Panc1 (cell line): ENCODE data around the gene DAPK2. TPM values are rescaled to one million over a fixed set of nuclear protein-coding genes. Genes with fewer than 3 reads are reported as not detected.
"Not testable (repeated sequence)": the region's sequence is repeated elsewhere in the genome, so short reads cannot be mapped to it uniquely, and the experiment has no call there.

Experiments used
- ATAC-seq: fragments of 200-7000 bp; cut with Tn5 transposase; 2 replicates; pipeline ENCODE4 v1.9.1; 2020; ENCODE audit warnings: mild to moderate bottlenecking, moderate library complexity
- BruUV-seq: library from RNA; stranded (reverse); fragments of 400-500 nt; replicated peaks from 2 replicates; lab custom pipeline; 2021; lab: Mats Ljungman, UMichigan
- CTCF ChIA-PET: fragments of 300-600 bp; sonication (Branson Sonifier 250); formaldehyde crosslinking; loops from one replicate; lab custom pipeline; 2022; ENCODE audit warnings: antibody characterized with exemption; lab: Charles Lee
- POLR2A ChIA-PET: fragments of 300-600 bp; sonication (Branson Sonifier 250); formaldehyde crosslinking; loops from one replicate; lab custom pipeline; 2022; ENCODE audit warnings: antibody characterized with exemption; lab: Charles Lee
- DNase-seq: peaks from one replicate; pipeline ENCODE4 v3.0.0-alpha.2; 2010; ENCODE audit warnings: low read depth, low spot score
- H3K27ac ChIP-seq: 2 replicates; pipeline ENCODE4 v1.5.1; 2011; ENCODE audit warnings: mild to moderate bottlenecking, low read length, inconsistent platforms
- H3K27me3 ChIP-seq: fragments of 200-500 bp; sonication (Bioruptor generic); 2 replicates; pipeline ENCODE4 v1.6.0; 2014; ENCODE audit warnings: low read length, inconsistent platforms; ENCODE audit not compliant: control insufficient read depth, insufficient read depth
- H3K36me3 ChIP-seq: fragments of 200-500 bp; sonication (Bioruptor generic); 2 replicates; pipeline ENCODE4 v1.5.1; 2014; ENCODE audit warnings: inconsistent platforms, mild to moderate bottlenecking, low read length, moderate library complexity; ENCODE audit not compliant: control insufficient read depth, insufficient read depth
- H3K4me1 ChIP-seq: 2 replicates; pipeline ENCODE4 v1.5.1; 2011; ENCODE audit warnings: inconsistent platforms, mild to moderate bottlenecking, low read length, moderate library complexity; ENCODE audit not compliant: control insufficient read depth, insufficient read depth
- H3K4me3 ChIP-seq, 2 experiments: 2 replicates each; pipeline ENCODE4 v1.5.1; 2011 to 2012; ENCODE audit warnings: low read depth in 2 of 2, low read length in 2 of 2, mild to moderate bottlenecking in 2 of 2, inconsistent platforms in 1 of 2, moderate library complexity in 1 of 2
- H3K9me3 ChIP-seq: fragments of 200-500 bp; sonication (Bioruptor generic); 2 replicates; pipeline ENCODE4 v1.5.1; 2014; ENCODE audit warnings: low read depth, mild to moderate bottlenecking, inconsistent platforms, low read length, moderate library complexity; ENCODE audit not compliant: control insufficient read depth, insufficient read depth
- CTCF ChIP-seq: fragments of 450-650 bp; IDR thresholded peaks from 2 replicates; pipeline ENCODE4 v1.5.1; 2017; ENCODE audit warnings: mild to moderate bottlenecking
- POLR2AphosphoS5 ChIP-seq: IDR thresholded peaks from 2 replicates; pipeline ENCODE4 v1.6.1; 2012; ENCODE audit warnings: mild to moderate bottlenecking, low read depth, low read length, moderate library complexity
- REST ChIP-seq, 2 experiments: IDR thresholded peaks; 2 replicates each; pipeline ENCODE4 v1.6.1; 2011 to 2012; ENCODE audit warnings: low read depth in 2 of 2, control low read depth in 1 of 2, low read length in 1 of 2, mild to moderate bottlenecking in 1 of 2, moderate library complexity in 1 of 2; ENCODE audit not compliant: insufficient read depth in 1 of 2
- SIN3A ChIP-seq: IDR thresholded peaks from 2 replicates; pipeline ENCODE4 v1.6.1; 2012; ENCODE audit warnings: low read depth, mild to moderate bottlenecking, low read length, moderate library complexity, borderline replicate concordance; ENCODE audit not compliant: insufficient read depth
- TCF7L2 ChIP-seq: IDR thresholded peaks from 2 replicates; pipeline ENCODE4 v1.6.1; 2011; ENCODE audit warnings: mild to moderate bottlenecking, low read depth, low read length, inconsistent platforms
- in situ Hi-C: cut with HindIII; loops from 2 replicates; pipeline ENCODE4 v1.10.0; 2016; ENCODE audit warnings: low sequenced_read_pairs, low pct_unique_long_range_greater_than_20kb
- intact Hi-C: fragments of 100-400 bp; cut with micrococcal nuclease; formaldehyde crosslinking; loops from one replicate; pipeline ENCODE4 v1.10.0; 2022; ENCODE audit not compliant: unreplicated experiment
- total RNA-seq: library from RNA; stranded (reverse); gene quantifications from one replicate; pipeline ENCODE4 v1.2.1, GENCODE V29; 2021; ENCODE audit not compliant: unreplicated experiment

The DAPK2 gene
- total RNA-seq, 1 experiment from 2014 or later, result 10.2 TPM

- no peak for DNase-seq
- Histone ChIP-seq H3K27ac (no peak overlapping the region), H3K9me3 (no peaks in the 10 kb centered on the region), H3K4me3 (no peak overlapping the region), H3K4me1 (peaks cover 6% of the 10 kb centered on the region), H3K27me3 (no peaks in the 10 kb centered on the region), H3K36me3 (no peaks in the 10 kb centered on the region)
- ChIA-PET POLR2A (interaction anchor here (0.7 kb wide), 1 partner anchor 519 kb away, joined by 3 read pairs; the partner anchor contains the start of gene CA12), CTCF (interaction anchor here (0.9 kb wide), 1 partner anchor 44 kb away, joined by 8 read pairs; no protein-coding TSS in a partner anchor)
- in situ Hi-C loops (no loop called here), intact Hi-C loops (no loop called here)
- no peak for TF ChIP-seq SIN3A
- TF ChIP-seq TCF7L2, result no peak
- TF ChIP-seq CTCF, result no peak
- no TSS peak for BruUV-seq
- ATAC-seq, result no peak
These were observed 146.0 kb downstream of the DAPK2 start for GRCh38 chr15:63900306-63900705.

- H3K4me3 ChIP-seq, BruUV-seq, H3K27ac ChIP-seq, H3K9me3 ChIP-seq, ATAC-seq, H3K4me1 ChIP-seq, intact Hi-C loops, H3K36me3 ChIP-seq, DNase-seq, CTCF ChIA-PET, H3K27me3 ChIP-seq, in situ Hi-C loops: not testable (repeated sequence)
- POLR2A ChIA-PET, result interaction anchor here (0.7 kb wide), 2 partner anchors 287 to 518 kb away, joined by 3 read pairs; partner anchors contain the start of gene CA12
These were observed 146.7 kb downstream of the DAPK2 start for GRCh38 chr15:63899606-63900005.

- Histone ChIP-seq H3K9me3 (no peaks in the 10 kb centered on the region), H3K4me1 (peaks cover 6% of the 10 kb centered on the region), H3K4me3 (no peak overlapping the region), H3K36me3 (no peaks in the 10 kb centered on the region), H3K27me3 (no peaks in the 10 kb centered on the region), H3K27ac (no peak overlapping the region)
- CTCF ChIA-PET, result no interaction called here
- DNase-seq, result no peak
- intact Hi-C loops (no loop called here), in situ Hi-C loops (no loop called here)
- ATAC-seq, result no peak
- TF ChIP-seq POLR2AphosphoS5 (no peak), CTCF (no peak), REST (IDR thresholded peaks at IDR 0.05; ENCODE audit: insufficient read depth in 1 of 2, low read depth in 2 of 2, low read length in 1 of 2) (no peak), SIN3A (no peak), TCF7L2 (no peak)
- BruUV-seq, result no TSS peak
- POLR2A ChIA-PET, result interaction anchor here (0.7 kb wide), 1 partner anchor 286 kb away, joined by 3 read pairs; no protein-coding TSS in a partner anchor
These were observed 147.1 kb downstream of the DAPK2 start for GRCh38 chr15:63899193-63899592.
